Kasumi-1 (cell line): ENCODE measurements around the gene ALCAM.

Source experiments
- DNase-seq, 2 experiments: peaks; one replicate each; lab custom pipeline; 2025; lab: John Stamatoyannopoulos, UW

ALCAM gene

DNA sequence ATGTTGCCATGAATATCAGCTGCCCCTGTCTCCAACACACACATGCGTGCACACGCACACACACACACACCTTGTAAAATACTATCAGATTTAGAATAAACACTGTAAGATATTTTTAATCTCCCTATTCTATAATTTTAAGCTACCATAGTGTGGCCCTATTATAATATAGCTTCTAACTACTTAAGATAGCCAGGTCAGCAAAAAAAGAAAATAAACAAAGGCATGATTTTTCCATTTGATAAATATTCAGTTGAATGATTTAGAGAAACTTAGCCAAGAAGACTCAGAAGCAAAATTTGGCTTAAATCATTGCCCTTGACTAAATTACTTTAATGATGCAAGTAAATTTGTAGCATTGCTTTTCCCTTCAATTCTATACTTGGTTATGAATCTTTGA, 162.2 kb downstream of the ALCAM start:
- no peak for DNase-seq

- no peak for DNase-seq
Measured at GRCh38 chr3:105529456-105529855, 162.7 kb downstream of the ALCAM start.

- no peak for DNase-seq
Measured at GRCh38 chr3:105532251-105532650, 165.5 kb downstream of the ALCAM start.

DNA sequence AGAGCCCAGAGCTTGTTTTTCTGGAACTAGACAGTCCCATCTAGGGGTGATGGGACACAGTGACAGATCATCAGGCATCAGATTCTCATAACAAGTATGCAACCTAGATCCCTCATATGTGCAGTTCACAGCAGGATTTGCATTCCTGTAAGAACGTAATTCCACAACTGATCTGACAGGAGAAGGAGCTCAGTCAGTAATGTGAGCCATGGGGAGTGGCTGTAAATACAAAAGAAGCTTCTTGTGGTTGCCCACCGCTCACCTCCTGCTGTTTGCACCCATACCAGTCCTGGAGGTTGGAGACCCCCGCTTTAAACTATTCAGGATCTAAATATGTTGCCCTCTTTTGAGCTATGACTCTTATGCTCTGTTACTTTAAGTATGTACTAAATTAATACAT, 167.3 kb downstream of the ALCAM start:
- DNase-seq: no peak

DNA sequence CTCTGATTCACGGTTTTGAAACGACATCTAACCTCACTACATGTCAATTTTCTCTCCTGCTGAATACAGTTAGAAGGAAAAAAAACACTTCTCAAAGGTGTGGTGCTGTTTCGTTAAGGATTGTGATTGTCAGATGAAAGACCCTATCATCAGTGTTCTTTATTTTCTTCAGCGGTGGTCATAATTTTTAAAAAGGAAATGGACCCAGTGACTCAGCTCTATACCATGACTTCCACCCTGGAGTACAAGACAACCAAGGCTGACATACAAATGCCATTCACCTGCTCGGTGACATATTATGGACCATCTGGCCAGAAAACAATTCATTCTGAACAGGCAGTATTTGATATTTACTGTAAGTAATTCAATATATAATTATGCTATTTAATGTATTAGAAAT, 167.8 kb downstream of the ALCAM start:
- no peak for DNase-seq

DNA sequence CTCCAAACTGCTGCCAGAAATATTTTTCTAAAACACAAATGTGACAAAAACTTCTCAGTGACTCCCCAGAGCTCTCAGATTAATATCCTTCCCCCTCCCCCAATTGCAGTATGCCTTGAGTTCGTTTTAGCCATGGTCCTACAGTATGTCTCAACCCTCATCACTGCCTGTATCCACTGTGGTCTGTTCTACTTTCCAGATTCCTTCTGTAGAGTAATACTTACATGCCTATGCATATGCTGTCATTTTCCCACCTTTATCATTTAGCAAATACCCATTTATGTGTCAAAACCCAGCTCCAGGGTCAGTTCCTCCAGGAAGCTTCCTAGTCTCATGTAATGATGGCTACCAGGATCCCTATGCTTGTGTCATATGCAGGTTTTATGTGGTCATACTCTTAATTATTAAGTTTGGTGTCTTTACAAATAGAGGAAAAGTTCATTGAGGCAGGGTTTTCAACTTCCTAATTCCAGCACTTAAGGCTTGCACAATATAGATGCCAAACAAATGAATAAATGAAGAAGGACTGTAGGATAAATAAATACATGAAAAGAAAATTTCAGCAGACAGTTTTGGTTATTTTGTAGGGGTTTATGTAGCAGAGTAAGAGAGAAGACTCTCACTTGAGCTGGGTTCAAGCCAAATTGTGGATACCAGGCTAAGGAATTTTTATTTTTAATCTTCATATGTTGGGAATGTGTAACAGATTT, 170.8 kb downstream of the ALCAM start:
- no peak for DNase-seq

GRCh38 chr3:105538483-105538882, 171.8 kb downstream of the ALCAM start:
- DNase-seq: no peak

- DNase-seq: no peak
Measured at GRCh38 chr3:105539897-105540296, 173.2 kb downstream of the ALCAM start.

DNA sequence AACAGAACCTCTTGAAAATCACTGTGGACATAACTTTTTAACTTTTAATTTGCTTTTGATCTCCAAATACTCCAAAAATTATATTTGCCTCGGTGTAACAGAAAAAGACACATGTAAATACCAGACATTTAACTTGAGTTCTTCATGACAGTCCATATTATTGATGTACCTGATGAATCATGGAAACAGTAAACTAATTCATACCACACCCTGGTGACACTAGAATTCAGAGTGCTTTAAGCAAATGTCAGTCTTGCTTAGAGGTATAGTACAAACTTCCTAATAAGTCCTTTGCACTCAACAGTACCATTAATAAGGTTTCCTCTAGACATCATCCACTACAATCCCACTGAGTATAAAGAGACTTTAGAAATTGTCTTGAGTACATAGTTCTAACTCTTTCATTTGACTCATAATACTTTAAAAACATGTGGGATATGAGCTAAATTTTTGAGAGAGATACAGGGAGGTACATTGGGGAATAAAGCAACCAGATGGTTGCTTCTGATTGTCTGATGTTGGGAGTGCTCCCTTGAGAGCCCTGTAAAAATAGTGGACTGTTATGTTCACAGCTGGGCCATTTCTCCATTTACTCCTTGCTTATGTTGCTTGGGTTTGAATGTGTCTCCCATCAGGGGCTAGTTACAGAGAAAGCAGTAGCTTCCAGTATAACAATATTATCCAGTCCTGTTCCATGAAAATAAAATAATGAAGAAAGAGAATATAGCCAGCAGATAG, 175.7 kb downstream of the ALCAM start:
- DNase-seq: no peak

GRCh38 chr3:105545051-105545450, 178.3 kb downstream of the ALCAM start:
- DNase-seq: no peak

GRCh38 chr3:105553851-105554250, 187.1 kb downstream of the ALCAM start:
- DNase-seq: no peak

DNA sequence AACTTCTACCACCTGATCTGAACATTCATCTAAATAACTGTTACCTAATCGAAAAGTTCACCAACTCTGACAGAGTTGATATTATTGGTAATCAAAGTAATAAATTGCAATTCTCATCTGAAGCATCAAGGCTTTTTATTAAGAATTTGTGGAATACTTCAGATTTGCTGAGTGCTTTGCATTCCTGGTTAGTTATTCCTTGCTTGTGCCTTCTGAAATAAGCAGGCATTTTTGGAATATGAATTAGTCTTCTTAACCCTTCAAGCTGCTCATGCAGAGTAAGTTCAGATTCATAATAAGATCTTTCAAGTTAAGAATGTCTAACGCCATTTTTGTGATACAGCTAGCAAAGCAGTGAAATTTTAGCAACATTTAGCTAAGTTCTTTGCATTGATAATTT, 188.5 kb downstream of the ALCAM start:
- DNase-seq: no peak

DNA sequence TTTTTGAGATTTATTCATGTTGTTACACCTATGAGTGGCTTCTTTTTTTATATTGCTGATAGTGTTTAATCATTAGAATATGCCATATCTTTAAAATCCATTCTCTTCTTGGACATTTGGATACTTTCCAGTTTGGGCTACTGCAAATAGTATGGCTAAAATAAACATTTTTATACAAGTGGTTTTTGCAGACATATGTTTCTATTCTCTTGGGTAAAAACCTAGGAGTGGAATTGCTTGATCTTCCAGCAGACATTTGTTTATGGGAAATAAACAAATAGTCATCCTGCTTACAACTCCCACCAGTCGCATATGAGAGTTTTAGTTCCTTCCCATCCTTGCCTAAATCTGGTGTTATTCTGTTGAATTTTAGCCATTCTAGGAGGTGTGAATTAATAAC, 193.1 kb downstream of the ALCAM start:
- no peak for DNase-seq

- DNase-seq: no peak
Measured at GRCh38 chr3:105561876-105562275, 195.2 kb downstream of the ALCAM start.

DNA sequence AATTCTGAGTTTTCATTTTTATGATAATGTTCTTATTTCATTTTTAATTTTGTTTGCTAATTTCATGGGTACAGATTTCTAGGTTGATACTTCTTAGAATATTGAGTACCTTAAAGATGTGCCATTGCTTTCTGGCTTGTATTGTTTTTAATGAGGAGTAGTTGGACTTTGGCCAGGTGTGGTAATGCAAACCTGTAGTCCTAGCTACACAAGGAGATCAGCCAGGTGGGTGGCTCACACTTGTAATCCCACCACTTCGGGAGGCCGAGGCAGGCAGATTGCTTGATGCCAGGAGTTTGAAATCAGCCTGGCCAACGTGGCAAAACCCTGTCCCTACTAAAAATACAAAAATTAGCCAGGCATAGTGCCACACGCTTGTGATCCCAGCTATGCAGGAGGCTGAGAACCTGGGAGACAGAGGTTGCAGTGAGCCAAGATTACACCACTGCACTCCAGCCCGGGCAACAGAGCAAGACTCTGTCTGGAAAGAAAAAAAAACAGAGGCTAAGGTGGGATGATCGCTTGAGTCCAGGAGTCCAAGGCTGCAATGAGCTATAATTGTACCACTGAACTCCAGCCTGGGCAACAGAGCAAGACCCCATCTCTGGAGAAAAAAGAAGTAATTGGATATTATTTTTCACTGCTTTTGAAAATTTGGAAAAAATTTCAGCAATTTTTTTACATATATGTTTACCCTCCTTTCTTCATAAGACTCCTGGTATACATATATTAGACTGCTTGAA, 198.0 kb downstream of the ALCAM start:
- no peak for DNase-seq

GRCh38 chr3:105571005-105571404, 204.3 kb downstream of the ALCAM start:
- DNase-seq: no peak

DNA sequence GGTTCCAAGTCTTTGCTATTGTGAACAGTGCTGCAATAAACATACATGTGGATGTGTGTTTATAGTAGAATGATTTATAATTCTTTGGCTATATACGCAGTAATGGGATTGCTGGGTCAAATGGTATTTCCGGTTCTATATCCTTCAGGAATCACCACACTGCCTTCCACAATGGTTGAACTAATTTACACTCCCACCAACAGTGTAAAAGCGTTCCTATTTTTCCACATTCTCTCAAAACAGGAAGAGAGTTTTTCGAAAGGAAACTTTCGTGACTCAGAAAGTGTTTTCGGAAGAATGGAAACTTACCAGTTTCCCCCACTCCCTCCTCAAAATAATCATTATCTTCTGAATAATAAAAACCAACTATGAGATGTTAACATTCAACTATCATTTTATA, 205.8 kb downstream of the ALCAM start:
- DNase-seq: no peak

DNA sequence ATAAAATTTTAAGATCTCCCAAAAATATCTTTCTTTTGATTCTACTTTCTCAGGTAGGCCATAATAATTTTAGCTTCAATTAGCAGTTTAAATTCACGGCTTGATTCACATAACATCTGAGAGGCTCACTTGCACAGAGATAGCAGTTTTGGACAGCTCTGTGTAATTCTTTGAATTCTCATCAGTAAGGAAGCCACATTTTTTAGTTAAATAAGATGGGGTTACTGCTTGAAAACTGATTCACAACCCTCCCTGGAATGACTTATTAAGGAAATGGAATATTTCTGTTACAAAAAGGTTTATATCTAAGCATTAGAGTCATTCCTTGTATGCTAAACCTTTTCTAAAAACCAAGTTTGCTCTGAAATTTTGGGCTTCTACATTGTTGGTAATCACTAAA, 212.7 kb downstream of the ALCAM start:
- no peak for DNase-seq

- no peak for DNase-seq
Measured at GRCh38 chr3:105580296-105580965, 213.7 kb downstream of the ALCAM start.

DNA sequence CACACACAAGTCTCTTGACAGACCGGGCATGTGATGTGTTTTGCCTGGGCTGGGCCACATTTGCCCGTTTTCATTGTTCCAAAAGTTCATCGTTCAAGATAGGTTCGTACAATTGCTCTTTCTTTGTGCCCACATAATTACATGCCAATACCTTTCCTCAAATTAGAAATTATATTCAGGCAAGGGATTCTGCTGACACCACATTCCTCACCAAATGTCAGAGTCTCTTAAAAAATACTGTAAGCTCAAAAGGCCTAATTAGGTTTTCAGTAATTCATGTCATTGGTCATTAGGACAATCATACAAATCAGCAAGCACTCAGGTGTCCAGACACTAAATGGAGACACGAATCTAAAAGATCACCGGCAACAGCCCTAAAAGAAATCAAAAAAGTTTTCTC, 215.3 kb downstream of the ALCAM start:
- no peak for DNase-seq

DNA sequence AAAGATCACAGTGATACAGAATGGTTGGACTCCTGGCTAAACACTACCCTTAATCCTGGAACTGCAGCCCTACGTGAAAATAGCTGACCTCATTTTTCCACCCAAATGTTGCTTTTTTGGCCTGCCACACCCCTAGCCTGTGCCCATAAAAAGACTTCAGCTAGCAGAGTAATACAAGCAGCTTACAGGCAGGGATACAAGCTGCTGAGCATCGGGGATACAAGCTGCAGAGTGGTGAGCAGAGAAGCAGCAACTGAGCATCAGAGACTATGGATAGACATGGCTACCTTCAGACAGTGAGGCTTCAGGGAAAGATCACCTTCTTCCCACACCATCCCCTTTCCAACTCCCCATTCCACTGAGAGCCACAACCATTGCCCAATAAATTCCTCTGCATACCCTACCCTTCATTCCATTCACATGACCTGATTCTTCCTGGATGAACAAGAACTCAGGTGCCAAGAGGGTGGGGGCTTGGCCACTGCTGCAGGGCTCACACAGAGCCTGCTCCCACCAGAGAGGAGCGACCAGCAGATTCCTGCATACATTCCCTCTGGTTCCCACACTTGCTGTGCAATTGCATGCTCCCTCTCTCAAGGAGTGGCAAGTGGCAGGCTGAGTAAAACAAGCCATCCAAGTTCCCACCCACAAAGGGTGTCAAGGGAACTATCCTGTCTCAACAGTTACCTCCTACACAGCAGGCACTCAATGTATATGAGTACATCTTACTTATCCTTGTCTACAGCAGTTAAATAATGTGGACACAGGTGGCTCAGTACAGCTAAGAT, 217.5 kb downstream of the ALCAM start:
- DNase-seq: no peak

- DNase-seq: no peak
Measured at GRCh38 chr3:105593315-105593714, 226.6 kb downstream of the ALCAM start.
